GM19240 (cell line): ENCODE data around the gene STAM.
"Not testable (repeated sequence)": the region's sequence is repeated elsewhere in the genome, so short reads cannot be mapped to it uniquely, and the experiment has no call there.

ENCODE experiments used
- DNase-seq: peaks from one replicate; pipeline ENCODE4 v3.0.0; 2011; ENCODE audit warnings: low spot score; ENCODE audit not compliant: insufficient read length

The STAM gene

DNA sequence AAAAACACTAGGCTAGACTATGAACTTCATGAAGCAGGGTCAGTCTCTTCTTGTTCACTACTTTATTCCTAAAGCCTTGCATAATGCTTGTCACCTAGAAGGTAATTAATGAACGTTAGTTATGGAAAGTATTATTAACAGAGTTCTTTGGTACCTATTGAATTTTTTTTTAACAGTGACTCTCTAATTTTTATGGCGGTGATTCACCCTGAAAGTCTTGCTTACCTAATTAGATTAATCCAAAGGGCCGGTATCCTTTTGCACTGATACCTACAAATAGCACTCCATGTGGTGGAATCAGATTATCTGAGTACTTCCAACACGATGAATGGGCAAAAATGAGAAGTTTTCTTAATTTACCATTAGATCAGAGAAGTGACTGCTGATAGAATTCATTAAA, 31.7 kb downstream of the STAM start:
- DNase-seq: no peak

DNA sequence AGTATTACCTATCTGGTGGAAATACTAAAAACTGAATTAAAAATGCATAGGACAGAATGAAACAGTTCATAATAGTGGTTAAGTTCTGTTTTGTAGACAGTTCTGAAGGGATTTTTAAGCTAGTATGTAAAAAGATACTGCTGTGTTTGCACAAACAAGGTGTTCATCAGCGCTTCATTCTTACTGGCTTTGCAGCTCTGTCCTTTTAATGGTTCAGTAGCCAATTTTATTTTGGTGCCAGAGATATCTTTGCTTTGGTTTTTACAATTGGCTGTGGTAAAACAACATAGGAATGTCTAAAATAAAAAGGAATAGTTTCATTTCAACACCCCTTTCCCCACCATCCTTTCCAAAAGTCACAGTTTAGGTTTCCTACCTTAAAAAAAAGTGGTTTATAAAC, 33.0 kb downstream of the STAM start:
- DNase-seq: no peak

DNA sequence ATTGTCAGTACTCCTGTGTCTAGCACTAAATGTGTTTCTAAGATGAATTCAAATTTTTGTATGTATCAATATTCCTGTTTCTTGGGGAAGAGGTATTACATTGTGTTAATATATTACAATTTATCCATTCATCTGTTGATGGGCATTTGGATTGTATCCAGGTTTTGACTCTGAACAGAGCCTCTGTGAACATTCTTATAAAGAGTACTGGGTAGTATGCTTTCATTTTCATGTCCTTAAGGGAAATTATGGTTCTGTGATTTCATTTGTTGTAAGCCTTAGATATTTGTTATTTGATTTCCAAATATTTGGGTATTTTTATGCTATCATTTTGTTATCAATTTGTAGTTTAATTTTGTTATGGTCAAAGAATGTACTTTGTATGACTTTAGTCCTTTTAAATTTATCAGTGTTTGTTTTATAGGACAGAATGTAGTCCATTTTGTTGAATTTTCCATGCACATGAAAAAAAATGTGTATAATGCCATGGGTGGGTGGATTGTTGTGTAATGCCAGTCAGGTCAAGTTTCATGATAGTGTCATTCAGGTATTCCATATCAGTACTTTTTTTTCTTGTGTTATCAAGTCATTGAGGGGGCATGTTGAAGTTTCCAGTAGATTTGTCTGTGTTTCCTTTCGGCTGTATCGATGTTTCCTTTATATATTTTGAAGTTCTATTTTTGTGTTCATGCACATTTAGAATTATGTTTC, 38.4 kb downstream of the STAM start:
- DNase-seq: no peak

DNA sequence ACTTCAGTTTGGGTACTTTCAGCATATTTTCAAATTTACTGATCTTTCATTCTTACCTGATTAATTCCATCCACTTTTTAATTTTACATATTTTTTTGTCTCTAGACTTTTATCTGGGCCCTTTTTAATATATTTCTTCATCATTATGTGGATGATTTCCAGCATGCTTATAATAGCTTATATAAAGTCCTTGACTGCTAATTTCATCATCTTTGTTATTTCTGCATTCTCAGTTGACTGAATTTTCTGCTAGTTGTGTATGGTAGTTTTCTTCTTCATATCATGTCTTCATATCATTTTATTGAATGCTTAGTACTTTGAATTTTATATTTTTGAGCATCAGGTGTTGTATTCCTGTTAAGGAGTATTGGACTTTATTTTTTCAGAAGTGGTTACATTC, 39.6 kb downstream of the STAM start:
- no peak for DNase-seq

DNA sequence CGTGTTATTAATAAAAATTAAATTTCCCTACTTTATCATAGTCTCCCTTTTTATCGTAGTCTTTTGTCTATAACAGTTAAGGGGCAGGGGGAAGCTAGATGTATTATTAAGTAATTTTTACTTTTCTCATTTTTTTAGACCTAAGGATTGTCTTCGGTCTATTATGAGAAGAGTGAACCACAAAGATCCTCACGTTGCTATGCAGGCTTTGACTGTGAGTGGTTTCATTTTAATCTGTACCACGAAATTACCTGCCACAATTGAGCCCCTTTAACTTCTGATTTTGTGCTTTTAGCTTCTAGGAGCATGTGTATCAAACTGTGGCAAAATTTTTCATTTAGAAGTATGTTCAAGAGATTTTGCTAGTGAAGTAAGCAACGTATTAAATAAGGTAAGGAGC, 40.6 kb downstream of the STAM start:
- DNase-seq: no peak

DNA sequence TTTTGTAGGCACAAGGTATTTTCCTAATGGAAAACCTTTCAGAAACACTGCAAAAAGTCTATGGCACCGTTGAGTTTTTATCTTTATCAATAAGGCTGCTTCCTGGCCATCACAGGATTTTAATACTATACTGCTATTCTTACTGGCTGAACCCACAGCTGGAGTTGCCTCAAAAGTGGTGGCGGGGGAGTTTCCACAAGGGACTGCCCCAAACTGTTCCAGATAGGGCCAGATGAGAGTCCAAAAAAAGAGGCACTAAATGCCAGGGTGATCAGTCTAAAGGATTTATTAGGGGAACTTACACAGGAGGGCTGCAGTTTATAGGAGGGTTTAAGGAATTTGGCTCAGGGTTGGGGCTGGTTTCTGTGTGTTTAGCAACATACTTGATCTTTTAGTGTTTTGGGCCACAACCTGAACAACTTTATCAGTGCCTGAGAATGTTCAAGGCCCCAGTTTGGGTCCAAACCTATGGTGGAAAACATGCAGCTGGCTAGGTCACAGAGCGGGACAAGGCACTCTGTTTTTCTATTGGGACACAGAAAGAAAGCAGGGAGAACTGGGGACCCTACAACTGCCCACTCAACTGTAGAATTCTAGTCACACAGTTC, 41.4 kb downstream of the STAM start:
- DNase-seq: no peak

DNA sequence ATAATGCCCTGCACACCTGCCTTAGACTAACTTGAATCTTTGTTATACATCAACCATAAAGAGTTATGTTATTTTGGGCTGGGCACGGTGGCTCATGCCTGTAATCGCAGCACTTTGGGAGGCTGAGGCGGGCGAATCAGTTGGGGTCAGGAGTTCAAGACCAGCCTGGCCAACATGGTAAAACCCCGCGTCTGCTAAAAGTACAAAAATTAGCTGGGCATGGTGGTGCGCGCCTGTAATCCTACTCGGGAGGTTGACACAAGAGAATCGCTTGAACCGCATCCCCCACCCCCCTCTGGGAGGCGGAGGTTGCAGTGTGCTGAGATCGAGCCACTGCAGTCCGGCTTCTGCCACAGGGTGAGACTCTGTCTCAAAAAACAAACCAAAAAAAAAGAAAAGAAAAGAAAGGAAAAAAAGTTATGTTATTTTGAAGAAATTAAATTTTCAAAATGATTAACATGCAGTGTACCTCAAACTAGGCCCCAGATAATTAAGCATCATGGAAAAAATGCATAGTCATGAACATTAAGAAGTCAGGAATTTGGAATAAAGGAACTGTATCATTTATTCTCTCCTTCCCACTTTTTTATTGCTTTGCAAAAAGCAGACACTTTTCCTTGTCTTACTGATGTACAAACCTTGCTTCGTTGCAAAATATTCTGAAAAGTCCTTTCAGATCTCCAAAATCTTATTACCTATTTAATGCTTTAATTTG, 43.3 kb downstream of the STAM start:
- DNase-seq: no peak

DNA sequence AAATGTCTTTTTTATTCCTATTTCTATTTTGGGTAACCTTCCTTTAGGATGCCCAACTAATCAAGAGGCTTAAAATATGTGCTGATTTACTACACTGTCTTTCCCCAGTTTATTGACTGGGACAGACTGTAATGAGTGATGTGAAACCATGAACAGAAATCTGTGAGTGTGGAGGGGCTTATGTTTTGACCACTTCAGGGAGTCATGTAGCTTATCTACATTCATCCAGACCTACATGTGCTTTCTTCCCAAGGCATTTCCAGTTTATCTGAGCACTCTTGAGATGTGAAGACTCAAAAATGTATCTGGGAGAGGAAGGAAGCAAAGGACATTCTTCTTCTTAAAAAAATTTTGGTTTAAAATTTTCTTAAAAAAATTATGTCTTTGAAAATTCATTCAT, 45.2 kb downstream of the STAM start:
- no peak for DNase-seq

DNA sequence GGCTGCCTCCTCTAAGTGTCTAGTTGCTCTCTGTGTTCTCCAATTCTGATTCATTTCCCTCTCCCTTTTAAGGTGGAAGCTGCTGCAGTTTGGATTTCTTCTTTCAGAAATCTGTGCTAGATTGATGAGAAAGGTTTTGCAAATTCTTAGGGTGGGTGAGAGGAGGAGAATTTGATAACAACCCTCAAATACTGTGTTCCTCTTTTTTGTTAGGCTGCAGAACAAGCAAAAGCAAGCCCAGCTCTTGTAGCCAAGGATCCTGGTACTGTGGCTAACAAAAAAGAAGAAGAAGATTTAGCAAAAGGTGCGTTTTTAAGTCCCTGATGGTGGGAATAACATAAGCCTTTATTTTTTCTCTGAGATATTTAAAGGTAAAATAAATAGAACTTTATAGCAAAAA, 49.1 kb downstream of the STAM start:
- DNase-seq: no peak

DNA sequence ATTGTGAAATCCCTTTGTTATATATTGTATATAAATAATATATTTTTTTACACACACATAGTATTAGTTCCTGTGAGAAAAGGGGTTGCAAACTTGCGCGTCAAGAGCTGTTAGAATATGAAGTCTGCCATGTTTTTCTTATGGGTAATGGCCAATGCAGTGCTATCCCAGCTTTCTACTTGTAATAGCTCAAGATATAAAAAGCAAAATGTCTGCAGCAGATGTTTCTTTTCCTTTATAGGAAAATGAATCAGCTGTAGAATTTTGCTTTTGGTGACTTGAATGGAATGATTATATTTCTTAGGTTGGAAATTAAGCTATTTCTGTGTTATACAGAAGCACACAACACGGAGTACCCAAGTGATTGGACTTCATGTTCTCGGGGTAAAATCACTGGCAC, 54.7 kb downstream of the STAM start:
- no peak for DNase-seq

DNA sequence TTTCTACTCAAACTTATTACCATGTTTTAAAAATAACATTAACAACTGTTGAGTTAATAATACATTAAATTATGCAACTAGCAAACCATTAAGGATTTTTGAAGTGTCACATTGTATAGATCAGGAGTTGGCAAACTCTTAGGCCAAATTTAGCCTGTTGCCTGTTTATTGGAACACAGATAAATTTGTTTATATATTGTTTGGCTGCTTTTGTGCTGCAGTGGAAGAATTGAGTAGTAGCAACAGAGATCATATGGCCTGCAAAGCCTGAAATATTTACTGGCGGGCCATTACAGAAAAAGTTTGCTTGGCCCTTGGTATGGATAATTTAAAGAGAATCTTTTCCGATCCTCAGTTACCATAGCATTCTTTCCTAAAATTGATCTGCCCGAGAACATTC, 57.4 kb downstream of the STAM start:
- no peak for DNase-seq

DNA sequence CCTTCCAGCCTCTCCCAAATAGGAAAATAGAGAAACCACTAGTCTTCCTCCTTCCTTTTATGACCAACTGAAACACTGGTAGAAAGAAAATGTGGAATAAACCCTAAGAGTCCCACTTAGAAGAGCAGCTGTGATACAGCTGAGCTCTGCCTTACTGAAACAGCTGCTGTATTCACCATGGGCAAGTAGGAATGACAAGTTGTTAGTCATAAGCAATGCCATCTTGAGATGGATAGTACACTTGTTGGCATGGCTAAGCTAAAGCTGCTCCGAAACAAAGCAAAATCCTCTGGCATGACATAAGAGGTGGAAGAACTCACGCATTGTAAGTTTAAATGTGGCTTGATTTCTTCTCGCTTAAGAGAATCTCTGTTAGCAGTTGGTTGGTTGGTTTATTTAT, 59.8 kb downstream of the STAM start:
- no peak for DNase-seq

DNA sequence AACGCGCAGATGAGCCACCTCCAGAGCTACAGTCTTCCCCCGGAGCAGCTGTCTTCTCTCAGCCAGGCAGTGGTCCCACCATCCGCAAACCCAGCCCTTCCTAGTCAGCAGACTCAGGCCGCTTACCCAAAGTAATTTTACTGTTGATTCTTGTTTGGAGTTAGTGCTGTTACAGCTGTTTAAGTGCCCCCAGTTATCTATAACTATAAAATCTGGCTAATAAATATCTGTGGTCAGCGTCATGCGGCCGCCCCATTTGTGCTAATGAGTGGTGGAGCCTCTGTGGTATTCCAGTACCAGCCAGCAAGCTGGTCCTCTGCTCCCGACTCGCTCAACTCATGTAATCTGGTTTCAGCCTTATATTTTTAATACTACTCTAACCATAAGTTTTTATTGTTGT, 64.9 kb downstream of the STAM start:
- DNase-seq: no peak

DNA sequence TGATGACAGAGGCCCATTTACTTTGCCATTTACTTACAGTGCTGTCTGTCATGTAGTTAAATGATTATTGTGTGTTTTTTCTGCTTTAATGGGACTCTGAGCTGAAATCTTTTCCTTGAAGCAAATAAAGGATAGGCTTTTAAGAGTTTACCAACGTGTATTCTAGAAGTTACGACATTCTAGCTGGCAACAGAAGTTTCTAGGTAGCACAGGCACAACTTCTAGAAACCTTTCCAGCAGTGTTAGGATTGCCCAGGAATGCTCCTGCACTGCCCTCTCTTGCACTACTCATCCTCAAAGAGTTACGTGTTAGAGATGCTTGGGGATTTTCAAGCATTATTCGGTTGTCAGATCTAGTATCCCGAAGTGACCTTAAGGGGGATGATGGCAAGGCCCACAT, 65.5 kb downstream of the STAM start:
- no peak for DNase-seq

DNA sequence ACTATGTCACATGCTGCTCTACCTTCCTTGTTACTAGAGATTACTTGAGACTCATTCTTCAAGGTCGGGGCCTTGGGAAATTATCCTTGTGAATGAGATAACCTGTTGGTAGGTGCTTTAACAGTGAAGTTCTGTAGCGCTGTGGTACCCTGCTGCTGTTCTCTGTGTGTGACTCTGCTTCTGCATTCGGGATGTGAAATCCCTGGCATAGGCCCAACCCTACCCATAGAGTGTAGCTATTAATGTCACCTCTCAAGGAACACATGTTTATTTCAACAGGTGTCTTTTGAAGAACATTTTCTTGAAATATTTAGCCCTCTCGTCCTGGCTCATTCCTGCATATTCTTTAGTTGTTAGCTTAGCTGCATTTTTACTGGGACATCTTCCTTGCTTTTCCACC, 66.2 kb downstream of the STAM start:
- DNase-seq: no peak

DNA sequence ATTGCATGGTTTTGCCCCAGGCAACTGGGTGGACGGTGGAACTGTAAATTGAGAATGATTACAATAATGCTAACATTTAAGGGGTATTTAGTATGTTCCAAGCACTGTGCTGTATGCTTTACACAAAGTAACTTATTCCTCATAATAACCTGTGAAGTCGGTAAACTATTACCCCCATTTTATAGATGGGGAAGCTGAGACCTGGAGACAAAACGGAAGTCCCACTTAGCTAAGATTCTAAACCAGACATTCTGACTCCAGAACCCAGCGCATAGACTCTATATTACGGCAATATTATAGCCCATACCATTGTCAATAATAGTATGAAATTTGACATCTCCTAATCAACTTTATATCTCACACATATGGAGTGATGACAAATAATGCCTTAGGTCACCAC, 68.1 kb downstream of the STAM start:
- DNase-seq: no peak

DNA sequence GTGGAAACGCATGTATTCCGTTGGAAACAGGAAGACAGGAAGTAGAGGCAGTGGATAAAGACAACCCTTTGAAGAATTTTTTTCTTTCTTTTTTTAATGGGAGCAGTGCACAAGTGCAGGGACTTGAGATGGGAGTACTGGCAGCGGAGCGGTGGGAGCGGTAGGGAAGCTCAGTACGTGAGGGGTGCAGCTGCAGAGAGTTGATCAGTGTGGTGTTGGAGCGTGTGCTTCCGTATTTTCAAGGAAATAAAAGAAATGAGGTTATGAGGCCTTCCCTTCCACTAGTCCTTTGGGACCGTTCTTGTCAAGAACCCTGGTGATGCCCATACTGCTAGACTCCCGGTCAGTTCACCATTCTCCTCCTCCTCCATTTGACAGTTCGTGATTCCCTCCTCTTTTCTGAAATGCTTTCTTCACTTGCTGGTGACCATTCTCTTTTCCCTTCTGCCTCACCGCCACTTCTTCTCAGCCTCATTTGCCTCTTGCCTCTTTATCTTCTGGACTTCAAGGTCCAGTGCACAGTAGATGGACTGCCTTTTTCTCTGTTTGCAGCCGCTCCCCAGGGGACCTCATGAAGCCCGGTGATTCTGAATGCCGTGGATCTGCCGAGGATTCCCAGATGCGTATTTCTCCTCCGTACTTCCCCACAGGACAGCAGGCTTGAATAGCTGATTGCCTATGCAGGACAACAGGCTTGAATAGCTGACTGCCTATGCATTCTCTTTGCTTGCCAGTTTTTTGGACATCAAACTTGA, 68.9 kb downstream of the STAM start:
- DNase-seq: no peak

DNA sequence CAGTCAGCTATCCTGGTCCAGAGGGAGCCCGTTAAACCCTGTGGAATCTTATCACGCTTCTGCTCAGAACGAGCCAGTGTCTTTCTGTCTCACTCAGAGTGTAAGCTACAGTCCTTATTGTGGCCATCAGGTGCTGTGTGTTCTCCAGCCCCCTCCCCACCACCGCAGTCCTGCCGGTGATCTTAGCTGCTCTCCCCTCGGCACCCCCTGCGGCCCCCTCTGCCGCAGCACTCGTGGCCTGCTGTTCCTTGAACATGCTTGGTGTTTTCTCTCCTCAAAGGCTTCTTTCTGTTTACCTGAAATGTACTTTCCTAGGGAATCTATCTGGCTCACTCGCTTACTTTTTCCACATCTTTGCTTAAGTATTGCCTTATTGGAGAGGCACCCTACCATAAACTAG, 69.8 kb downstream of the STAM start:
- no peak for DNase-seq

DNA sequence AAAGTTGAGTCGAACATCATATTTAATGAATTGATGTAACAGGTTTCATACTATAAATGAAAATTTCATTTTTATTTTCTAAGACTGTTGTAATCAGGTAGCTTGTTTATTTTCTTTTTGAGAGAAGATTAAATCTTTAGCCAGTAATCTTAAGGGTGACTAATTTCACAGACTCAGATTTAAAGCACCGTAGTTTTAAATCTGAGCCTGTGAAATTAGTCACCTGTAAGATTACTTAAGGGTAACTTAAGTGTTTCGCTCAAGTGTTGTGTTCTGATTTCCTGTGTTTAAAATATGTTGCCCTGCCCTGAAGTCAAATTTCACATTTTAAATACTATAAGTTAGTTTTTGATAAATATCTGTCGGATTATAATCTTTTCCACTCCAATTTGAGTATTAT, 72.2 kb downstream of the STAM start:
- no peak for DNase-seq

DNA sequence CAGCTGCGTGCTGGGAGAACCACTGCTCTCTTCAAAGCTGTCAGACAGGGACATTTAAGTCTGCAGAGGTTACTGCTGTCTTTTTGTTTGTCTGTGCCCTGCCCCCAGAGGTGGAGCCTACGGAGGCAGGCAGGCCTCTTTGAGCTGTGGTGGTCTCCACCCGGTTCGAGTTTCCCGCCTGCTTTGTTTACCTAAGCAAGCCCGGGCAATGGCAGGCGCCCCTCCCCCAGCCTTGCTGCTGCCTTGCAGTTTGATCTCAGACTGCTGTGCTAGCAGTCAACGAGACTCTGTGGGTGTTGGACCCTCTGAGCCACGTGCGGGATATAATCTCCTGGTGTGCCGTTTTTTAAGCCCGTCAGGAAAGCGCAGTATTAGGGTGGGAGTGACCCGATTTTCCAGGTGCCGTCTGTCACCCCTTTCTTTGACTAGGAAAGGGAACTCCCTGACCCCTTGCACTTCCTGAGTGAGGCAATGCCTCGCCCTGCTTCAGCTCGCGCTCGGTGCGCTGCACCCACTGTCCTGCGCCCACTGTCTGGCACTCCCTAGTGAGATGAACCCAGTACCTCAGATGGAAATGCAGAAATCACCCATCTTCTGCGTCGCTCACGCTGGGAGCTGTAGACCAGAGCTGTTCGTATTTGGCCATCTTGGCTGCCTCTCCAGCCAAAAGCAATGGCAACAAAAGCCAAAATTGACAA, 78.5 kb downstream of the STAM start:
- not testable (repeated sequence) for DNase-seq

DNA sequence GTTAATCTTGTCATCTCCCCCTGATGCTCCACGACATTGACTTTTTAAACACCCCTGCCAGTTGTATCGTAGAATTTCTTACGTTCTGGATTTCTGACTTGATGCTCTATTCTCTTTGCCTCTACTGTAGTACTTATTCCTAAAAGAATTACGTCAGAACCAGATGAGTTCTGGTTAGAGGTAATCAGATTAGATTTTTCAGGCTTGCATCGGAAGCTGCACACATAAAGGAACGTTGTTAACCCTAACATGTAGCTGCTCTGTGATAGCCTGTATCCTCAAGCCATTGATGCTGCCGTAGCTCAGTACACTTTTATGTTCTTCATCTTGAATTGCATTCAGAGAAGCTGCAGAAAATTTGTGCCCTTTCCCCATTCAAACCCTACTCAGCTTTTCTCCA, 81.8 kb downstream of the STAM start:
- no peak for DNase-seq

DNA sequence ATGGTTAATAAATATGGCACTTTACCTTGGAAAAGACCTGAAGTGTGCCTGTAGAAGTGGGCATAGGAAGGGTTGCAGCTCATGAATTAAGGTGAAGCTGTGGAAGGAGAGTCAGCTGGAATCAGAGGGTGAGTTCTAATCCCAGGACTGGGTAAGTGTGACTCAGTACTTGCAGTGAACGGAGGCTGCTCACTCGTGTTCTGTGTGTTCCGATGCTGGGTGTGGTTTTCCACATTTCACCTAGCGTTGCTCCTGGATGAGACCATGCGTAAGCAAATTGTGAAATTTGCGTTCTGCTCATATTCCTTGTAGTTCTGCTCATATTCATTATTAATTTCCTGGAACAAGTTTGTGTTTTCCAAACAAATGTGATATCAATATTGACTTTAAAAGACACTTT, 85.7 kb downstream of the STAM start:
- no peak for DNase-seq
